GM19238 (cell line): Measurements from ENCODE around the gene MEIOB.
"Not testable (repeated sequence)": the region's sequence is repeated elsewhere in the genome, so short reads cannot be mapped to it uniquely, and the experiment has no call there.

Experiments used
- DNase-seq: peaks from one replicate; pipeline ENCODE4 v3.0.0; 2011; ENCODE audit warnings: low spot score; ENCODE audit not compliant: insufficient read length

The MEIOB gene

DNA sequence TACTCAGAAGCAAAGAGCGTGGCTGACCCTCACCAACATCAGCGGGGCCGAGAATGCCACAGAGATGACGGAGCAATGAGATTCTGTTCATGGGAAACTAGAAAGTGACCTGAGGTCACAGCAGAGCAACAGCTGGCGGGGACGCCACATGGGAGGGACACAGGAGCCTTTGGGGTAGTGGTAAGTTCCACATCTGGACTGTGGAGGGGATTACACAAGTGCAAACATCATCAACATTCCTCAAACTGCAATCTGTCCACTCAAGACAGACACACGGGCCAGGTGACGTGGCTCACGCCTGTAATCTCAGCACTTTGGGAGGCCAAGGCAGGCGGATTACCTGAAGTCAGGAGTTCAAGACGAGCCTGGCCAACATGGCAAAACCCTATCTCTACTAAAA lies 56.5 kb downstream of the MEIOB start:
- DNase-seq: no peak

DNA sequence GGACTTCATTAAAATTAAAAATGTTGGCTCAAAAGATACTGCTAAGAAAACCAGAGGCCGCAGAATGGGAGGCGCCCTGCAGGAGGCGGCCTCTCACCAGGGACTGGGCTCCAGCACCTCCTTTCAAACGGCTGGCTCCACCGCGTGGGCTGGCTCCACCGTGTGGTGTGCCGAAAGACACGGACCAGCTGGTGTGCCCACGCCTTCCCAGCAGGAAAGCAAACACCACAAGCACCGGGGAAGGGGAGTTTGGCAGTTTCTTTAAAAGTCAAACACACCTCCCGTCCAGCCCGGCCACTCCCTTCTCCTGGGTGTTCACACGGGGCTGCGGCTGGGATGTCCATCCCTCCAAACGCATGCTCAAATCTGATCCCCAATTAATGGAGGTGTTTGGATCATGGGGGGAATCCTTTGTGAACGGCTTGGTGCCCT lies 59.2 kb downstream of the MEIOB start:
- no peak for DNase-seq

DNA sequence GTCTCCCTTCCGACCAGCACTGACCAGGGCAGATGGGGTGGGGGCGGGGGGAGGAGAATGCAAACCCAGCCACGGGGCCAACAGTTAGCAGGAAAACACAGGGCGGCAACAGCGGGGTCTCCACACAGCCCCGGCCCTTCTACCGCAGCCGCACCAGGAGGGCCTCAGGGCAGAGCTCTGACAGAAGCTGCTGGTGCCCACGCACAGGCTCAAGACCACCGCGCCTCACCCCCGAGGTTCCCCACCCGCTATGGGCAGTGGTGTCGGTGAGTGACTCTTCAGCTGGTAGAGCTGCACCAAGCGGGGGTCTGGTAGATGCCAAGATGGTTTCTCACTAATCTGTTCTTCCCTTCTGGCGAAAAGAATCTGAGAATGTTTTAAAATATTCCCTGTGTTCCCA lies 61.4 kb downstream of the MEIOB start:
- DNase-seq: no peak

DNA sequence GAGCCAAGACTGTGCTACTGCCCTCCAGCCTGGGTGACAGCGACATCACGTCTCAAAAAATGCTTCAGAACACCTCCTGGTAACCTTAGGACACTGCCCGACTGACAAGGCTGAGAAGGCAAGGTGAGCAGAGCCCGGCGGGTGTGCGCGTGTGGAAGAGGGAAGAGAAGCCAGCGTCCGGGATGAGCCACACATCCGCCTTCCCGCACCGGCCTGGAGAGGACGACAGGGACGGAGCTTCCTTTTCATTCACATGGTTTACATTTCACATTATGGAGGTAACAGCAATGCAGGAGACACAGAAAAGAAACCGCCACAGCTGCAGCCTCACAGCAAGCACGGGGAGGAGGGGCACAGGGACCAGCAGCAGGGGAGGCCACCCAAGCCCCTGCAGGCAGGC lies 61.9 kb downstream of the MEIOB start:
- DNase-seq: no peak

DNA sequence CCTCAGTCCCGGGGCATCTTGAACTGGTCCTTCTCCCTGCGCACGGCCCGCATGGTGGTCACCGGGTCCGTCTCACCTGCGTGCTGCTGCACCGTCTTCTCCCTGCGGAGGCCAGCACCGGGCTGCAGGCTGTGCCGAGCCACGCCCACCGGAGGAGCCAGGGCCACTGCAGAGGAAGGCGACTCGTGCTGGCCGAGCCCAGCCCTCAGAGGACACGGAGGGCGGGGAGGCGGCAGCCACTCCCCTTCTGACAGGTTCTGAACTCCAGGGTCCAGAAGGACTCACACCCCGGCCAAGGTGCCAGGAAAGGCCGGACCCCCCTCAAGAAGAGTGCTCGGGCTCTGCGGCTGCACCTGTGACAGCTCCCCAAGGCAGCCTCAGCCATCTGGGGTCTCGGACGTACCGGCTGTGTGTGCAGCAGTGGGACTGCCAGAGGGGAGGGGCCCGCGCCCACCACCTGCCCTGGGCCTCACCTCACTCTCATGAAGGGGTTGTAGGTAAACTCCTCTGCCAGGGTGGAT lies 62.6 kb downstream of the MEIOB start:
- DNase-seq: no peak

DNA sequence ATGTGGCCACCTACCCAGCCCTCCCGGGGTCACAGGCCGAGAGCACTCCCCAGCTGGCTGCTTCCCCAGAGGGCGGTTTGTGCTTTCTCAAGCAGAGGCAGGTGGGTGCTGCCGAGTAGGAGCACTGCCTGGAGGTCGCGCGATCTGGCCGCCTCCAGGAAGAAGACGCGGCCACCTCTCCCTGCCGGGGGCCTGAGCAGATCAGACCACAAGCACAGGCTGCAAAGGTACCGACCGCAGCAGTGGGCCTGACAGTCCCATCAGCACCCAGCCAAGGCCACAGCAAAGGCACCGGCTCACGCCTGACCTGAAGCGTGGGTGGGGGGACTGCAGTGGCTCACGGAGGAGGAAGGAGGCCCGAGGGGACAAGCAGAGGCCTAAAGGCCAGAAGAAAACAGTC lies 63.3 kb downstream of the MEIOB start:
- DNase-seq: no peak

DNA sequence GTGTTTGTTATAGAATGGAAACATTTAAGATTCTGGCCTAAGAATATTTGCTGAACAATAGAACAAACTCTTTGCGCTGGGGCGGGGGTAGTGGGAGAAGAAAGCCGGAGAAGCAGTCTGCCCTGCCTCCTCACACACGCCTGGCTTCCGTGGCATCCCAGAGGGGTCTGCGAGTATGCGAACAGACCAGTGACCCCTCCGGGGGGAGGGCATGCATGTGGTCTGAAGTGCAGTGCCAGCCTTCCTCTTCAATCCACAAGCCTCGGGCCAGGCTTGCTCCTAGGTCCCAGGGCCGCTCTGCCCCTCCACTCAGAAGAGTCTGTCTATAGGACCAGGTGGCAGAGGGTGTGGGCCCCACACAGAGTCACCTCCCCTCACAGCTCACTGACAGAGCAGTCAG lies 64.3 kb downstream of the MEIOB start:
- no peak for DNase-seq

DNA sequence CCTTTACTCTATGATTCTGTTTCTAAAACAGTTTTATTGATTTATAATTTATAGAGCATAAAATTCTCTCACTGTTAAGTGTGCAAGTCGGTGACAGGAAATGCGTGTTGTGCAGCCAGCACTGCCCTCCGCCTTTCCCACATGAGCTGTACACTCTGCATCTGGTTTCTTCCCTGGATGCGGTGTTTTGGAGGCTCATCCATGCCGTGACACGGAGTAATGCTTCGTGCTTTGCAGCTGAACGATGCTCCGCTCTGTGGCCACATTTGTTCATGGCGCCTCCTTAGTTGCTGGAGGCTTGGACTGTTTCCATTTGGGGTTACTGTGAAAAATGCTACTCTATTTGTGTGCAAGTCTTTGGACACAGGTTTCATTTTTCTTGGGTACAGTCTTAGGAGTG lies 71.3 kb downstream of the MEIOB start:
- DNase-seq: no peak

DNA sequence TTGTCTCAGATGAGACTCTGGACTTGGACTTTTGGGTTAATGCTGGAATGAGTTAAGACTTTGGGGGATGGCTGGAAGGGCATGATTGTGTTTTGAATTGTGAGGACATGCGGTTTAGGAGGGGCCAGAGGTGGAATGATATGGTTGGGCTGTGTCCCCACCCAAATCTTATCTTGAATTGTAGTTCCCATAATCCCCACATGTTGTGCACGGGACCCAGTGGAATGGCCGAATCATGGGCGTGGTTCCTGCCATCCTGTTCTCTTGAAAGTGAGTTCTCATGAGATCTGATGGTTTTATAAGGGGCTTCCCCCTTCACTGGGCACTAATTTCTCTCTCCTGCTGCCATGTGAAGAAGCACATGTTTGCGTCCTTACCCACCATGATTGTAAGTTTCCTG lies 72.7 kb downstream of the MEIOB start:
- DNase-seq: not testable (repeated sequence)

DNA sequence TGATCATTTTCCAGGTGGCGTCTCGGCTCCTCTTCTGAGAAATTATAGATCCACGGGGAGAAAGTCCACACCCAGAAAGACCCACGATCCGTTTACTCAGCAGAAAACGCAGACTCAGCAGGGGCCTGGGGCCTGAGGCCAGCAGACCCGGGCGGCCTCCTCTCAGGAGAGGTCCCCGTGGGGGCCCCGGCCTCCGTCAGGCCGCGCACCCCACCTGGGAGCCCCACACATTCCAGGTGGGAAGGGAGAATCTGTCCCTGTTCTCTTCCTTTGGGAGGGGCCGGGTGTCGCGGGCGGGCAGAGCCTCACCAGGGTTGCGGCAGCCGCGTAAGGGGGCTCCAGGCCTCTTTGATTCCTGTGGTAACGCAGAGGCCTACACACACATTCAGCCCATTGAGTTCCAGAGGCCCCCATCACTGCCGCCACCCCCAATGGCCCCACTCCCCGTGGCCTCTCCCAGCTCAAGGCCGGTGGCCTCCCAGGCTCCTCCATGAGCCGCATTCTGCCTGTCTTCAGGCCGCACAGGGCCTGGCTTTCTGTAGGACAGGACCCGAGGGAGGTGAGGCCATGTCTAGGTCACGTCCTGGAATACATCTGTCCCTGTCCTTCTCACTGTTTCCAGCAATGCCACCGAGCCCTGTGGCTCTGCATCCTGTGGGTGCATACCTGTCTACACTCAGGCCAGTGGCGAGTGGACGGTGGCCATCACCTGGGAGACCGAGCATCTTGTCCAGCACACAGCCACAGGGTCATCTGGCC lies 76.9 kb downstream of the MEIOB start:
- no peak for DNase-seq

DNA sequence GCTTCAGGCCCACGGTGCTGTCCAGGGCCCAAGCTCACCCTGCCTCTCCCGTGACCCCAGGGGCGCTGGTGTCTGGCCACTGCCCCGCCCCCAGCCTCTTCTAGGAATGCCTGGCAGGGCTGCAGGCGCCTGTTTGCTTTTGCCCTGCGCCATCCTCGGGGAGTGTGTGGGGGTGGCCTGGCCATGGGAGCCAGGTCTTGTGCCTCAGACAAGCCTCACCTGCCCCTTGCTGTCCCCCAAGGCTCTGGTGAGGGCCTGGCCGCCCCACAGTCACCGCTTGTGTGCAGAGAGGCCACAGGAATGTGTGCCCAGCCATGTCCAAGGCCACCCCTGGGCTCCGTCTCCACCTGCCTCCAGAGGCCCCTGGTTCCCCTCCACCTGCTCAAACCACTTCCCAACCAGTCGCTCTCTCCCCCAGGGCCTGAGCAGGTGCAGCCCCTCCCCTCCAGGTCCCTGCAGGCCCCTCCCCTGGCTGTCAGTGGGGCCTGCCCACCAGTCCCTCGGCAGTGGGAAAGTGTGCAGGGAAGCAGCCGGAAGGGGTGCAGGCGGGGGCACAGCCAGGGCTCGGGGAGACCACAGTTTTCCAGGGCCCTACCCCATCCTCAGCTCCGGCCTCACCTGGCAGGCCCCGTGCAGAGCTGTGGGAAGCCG lies 77.6 kb downstream of the MEIOB start:
- DNase-seq: no peak

DNA sequence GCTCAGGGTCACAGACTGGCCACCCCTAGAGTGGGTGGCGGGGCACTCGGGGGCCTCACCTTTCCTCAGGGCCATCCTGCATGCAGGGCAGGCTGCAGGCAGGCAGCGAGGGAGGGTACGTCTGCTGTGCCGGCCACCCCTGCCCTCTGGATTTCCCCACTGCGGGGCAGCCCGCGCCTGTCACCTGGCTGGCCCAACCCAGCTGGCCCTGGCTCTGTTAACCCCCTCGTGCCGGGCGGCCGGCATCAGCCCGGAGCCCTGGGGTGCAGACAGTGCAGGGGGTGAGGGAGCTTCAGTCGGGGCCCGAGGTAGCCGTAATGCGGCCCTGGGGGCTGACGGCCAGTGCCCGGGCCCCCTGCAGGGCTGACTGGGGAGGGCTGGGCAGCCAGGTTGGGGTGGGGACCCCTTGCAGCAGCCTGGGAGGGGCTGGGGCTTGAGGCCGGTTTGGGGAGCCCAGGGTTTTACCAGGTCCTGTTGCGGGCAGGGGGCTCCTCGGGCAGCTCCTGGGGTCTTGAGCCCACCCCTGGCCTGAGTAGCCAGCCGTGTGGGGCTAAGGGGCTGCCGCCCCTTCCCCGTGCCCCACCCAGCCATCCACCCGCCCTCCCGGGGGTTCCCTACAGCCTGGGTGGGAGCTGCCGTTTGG lies 78.3 kb downstream of the MEIOB start, which contains the start of gene IGFALS:
Gene IGFALS (minus strand): TSS at position 128 of the 643 bp plus-strand sequence. CDS start 53 bp downstream, at position 75.
- no peak for DNase-seq

DNA sequence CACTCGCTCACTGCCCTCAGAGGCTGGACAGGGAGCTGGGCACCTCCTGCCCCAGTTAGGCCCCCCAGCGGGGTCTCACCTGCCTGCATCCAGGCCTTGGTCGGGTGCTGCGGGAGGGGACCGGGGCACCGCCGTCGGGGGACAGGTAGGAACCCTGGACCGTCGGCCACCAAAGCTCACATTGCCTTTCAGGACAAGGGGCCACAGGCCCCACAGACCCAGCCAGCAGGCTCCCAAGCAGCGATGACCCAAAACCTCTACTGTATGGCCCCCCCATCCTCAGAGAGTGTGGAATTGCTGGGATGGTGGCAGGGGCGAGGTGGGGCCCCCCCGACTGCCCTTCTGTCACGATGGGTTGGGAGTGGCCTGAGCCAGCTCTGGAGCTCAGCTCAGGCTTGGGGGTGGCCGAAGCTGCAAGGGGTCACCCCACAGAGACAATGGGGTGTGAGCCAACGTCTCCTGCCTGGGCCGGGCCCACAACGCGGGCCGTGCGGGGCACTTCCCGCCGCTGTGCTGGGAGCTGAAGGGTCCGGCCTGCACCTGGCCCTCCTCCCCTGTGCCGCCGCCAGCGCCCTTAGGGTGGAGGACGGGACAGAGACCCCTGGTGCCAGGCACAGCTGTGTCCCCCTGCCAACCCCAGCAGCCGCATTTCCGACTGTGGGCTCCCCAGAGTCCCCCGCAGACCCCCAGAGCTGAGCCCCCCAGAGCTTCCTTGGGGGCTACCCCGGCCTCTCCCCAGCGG lies 79.0 kb downstream of the MEIOB start:
- DNase-seq: no peak

DNA sequence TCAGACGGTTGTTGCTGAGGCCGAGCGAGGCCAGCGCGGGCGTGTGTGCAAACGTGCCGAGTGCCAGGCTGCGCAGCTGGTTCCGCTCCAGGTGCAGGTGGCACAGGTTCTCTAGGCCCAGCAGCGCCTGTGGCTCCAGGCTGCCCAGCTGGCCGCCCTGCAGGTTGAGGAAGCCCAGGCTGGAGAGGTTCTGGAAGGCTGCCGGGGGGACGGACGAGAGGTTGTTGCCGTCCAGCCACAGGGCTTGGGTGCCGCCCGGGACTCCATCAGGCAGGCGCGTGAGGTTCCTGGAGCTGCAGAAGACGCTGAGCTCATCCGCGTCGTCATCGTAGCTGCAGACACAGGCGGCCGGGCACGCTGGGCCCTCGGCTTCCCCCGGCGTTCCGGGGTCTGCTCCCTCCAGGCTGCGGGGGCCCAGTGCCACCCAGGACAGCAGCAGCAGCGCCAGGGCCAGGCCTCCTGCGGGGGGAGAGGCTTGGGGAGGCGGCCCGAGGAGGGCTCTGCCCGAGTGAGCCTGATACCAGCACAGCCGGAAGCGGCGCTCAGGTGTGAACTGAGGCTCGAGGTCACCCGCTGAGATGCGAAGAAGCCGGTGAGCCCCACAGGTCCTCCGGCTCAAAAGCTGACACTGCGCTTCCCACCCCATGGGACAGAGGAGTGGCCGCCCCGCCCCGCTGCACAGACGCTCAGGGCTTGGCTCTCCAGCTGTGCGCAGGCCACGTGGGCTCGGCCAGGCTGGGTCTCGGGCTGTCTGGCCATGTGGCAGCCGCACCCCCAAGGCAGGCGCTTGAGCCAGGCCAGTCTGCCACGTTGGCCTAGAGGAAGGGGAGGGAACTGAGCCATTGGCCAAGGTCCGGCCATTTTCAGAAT lies 79.8 kb downstream of the MEIOB start:
- DNase-seq: no peak

DNA sequence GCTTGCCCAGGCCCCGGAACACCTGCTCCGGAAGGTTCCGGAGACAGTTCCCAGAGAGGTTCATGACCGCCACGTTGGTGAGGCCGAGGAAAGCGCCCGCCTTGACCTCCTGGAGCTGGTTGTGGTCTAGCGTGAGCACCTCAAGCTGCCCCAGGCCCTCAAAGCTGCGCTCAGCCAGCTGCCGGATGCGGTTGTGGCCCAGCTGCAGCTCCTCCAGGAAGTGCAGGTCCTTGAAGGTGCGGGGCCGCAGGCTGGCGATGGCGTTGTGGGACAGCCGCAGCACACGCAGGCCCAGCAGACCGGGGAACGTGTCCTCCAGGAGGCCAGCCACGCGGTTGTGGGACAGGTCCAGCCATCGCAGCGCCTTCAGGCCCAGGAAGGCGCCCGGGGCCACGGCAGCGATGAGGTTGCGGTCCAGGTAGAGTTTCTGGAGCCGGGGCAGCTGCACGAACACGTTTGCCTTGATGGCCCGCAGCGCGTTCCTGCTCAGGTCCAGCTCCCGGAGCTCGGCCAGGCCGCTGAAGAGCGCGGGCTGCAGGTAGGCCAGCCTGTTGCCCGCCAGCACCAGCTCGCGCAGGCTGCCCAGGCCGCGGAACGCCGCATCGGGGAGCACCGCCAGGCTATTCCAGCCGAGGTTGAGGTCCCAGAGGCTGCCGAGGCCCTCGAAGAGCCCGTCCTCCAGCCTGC lies 80.6 kb downstream of the MEIOB start:
- no peak for DNase-seq

DNA sequence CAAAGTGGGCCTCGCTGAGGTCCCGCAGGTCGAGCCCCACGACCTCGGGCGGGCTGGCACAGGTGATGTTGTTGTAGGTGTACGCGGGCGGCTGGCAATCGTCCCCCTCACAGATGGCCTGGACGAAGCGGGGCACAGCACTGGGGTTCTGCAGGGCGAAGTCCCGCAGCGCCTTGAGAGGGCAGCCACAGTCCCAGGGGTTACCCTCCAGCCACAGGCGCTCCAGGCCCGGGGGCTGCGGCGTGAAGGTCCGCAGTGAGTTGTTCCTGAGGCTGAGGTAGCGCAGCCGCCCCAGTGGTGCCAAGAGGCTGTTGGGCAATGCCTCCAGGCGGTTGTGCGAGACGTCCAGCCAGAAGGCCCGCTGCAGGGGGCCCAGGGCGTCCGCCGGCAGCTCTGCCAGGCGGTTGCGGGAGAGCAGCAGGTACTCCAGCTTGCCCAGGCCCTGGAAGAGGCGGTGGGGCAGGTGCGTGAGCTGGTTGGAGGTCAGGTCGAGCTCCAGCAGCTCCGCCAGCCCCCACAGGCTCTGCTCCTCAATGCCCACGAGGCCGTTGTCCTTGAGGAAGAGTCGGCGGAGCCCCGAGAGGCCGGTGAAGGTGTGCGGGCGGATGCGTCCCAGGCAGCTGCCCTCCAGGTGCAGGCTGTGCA lies 81.2 kb downstream of the MEIOB start:
- no peak for DNase-seq

DNA sequence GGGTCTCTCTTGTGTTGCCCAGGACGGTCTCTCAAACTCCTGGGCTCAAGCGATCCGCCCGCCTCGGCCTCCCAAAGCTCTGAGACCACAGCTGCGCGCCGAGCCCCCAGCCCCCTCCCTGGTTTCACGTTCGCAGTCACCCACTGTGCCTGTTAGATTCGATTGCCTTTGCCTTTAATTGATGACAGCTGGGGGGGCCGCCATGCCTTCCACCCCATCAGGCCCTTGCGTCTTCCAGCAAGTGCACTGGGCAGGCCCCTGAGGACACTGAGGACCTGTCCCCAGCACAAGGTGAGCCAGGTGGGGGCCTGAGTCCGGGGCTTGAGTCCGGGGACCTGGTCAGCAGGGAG lies 81.7 kb downstream of the MEIOB start:
- DNase-seq: no peak

DNA sequence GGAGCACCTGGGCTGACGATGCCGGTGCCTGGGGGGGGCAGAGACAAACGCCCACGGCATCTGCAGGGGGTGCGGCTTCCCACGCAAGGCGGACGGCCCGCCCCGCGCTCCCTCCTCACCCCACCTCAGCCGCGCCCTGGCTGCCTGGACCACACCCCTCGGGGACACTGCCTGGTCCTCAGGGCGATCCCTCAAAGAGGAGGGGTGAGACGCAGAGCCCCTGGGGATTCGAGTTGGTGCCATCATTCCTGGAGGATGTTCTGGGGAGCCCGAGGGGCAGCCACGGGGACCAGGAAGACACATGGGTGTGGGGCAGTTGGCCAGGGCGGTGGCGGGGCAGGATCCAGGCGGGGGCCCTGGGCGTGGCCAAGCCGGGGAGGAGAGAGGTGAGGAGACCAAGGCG lies 82.3 kb downstream of the MEIOB start:
- DNase-seq: no peak

DNA sequence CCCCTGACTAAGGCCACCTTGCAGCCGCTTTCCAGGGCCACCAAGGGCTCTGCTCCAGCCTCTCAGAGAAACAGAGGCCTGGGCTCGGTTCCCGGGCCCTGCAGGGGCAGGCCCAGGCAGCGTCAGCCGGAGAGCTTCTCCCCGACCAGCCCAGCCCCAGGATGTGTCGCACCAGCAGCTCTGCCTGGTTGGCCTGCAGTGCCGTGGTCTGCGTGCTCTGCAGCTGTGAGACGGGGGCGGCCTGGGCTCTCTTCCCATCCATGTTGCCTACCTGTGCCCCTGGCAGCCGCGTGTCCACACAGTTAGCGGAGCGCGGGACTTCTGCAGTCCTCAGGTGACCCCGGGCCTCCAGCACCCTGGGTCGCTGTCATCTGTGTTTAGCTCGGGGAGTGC lies 83.3 kb downstream of the MEIOB start:
- no peak for DNase-seq
